Measurements from ENCODE around the gene CDH16.
"Not testable (repeated sequence)": the region's sequence is repeated elsewhere in the genome, so short reads cannot be mapped to it uniquely, and the experiment has no call there.

The CDH16 gene

DNA sequence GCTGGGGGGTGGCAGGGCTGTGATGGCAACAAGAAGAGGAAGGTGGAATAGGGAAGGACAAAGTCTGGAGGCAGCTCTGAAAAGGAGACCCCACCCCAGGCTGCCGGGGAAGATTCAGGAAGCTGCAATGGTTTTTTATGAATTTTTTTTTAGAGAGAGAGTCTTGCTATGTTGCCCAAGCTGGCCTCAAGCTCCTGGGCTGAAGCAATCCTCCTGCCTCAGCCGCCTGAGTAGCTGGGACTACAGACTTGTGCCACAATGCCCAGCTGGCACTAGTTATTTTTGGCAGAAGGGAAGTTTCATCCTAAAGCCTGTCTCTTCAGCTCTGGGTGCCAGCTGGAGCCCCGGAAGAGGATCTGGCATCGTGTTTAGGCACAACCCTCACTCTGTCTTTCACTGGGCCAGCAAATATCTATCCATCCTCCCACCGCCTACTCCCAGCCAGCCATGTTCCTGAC lies 41.0 kb upstream of the CDH16 start:
- no peak for DNase-seq (ENCODE audit: low read depth)
- no peak overlapping the region for H3K4me3 ChIP-seq (ENCODE audit: control insufficient read depth, low read depth, low read length)
- TF ChIP-seq, protein P1, sequence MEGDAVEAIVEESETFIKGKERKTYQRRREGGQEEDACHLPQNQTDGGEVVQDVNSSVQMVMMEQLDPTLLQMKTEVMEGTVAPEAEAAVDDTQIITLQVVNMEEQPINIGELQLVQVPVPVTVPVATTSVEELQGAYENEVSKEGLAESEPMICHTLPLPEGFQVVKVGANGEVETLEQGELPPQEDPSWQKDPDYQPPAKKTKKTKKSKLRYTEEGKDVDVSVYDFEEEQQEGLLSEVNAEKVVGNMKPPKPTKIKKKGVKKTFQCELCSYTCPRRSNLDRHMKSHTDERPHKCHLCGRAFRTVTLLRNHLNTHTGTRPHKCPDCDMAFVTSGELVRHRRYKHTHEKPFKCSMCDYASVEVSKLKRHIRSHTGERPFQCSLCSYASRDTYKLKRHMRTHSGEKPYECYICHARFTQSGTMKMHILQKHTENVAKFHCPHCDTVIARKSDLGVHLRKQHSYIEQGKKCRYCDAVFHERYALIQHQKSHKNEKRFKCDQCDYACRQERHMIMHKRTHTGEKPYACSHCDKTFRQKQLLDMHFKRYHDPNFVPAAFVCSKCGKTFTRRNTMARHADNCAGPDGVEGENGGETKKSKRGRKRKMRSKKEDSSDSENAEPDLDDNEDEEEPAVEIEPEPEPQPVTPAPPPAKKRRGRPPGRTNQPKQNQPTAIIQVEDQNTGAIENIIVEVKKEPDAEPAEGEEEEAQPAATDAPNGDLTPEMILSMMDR (conservative IDR thresholded peaks at IDR 0.05; ENCODE audit: control insufficient read depth, insufficient read depth, low read depth, low read length): no peak

DNA sequence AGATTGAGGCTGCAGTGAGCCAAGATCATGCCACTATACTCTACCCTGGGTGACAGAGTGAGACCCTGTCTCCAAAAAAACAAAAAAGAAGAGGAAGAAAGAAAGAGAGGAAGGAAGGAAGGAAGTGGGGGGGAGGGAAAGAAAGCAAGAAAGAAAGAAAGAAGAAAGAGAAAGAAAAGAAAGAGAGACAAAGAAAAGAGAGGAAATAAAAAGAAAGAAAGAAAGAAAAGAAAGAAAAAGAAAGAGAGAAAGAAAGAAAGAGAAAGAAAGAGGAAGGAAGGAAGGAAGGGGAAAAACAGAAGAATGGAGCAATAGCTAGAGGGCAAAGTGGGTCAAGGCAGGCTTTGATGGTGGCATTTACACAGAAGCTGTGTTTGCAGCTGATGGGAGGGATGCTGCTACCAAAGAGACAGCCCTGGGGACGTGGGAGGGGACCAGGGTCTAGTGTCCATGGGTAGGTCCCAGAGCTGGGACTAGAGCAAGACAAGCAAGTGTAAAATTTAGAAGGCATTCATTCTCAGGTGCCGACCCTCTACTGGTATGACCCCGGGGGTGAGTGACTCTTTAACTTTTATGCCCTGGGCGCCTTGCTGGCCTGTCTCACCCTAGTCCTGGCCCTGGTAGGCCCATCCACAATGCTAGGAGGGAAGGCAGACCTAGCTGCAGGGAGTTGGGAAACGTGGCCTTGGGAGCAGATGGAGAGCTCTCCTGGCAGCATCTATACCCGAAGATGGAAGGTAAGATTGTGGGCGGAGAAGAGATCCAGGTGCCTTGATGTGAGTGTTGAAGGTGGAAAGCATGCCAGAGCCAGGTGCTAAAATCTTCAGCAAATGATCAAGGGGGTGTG lies 40.4 kb upstream of the CDH16 start:
- TF ChIP-seq, protein P1 (conservative IDR thresholded peaks at IDR 0.05; ENCODE audit: control insufficient read depth, insufficient read depth, low read depth, low read length): no peak
- no peak for DNase-seq (ENCODE audit: low read depth)
- H3K4me3 ChIP-seq (ENCODE audit: control insufficient read depth, low read depth, low read length): no peak overlapping the region

DNA sequence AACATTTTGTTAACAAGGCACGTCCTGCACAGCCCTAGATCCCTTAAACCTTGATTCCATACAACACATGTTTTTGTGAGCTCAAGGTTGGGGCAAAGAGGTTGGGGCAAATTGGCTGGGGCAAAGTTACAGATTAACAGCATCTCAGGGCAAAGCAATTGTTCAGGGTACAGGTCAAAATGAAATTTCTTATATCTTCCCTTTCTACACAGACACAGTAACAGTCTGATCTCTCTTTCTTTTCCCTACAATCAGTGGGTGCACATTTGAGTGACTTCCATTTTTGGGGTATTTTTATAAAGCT lies 37.4 kb upstream of the CDH16 start:
- DNase-seq (ENCODE audit: low read depth); H3K4me3 ChIP-seq (ENCODE audit: control insufficient read depth, low read depth, low read length): not testable (repeated sequence)

DNA sequence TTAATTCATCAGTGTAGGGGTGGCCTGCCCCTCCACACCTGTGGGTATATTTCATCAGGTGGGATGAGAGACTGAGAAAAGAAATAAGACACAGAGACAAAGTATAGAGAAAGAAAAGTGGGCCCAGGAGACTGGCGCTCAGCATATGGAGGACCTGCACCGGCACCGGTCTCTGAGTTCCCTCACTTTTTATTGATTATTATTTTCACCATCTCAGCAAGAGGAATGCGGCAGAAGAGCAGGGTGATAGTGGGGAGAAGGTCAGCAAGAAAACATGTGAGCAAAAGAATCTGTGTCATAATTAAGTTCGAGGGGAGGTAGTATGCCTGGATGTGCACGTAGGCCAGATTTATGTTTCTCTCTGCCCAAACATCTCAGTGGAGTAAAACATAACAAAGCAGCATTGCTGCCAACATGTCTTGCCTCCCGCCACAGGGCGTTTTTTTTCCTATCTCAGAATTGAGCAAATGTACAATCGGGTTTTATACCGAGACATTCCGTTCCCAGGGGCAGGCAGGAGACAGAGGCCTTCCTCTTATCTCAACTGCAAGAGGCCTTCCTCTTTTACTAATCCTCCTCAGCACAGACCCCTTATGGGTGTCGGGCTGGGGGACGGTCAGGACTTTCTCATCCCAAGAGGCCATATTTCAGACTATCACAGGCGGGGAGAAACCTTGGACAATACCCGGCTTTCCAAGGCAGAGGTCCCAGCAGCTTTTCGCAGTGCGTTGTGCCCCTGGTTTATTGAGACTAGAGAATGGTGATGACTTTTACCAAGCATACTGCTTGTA lies 36.9 kb upstream of the CDH16 start:
- H3K4me3 ChIP-seq (ENCODE audit: control insufficient read depth, low read depth, low read length); DNase-seq (ENCODE audit: low read depth): not testable (repeated sequence)

DNA sequence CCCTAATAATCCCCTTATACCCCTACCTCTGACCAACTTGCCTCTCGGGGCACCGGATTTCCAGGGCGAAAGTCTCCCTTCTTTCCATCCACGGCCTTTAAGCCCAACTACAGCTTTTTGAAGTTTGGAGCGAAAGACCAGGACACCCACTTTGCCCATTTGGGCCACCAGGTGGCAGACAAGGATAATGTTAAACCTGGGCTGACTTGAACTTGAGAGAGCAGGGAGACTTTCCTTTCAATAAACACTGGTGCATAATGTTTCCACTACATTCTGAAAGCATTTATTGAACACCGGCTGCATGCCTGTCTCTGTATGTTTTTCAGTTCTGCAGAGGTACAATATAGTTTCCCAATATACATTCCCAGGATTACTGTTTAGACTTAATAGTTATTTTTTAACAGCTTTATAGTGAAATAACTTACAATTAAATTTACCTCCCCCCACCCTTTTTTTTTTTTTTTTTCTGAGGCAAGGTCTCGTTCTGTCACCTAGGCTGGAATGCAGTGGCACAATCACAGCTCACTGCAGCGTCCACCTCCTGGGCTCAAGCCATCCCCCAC lies 35.5 kb upstream of the CDH16 start:
- no peak overlapping the region for H3K4me3 ChIP-seq (ENCODE audit: control insufficient read depth, low read depth, low read length)
- TF ChIP-seq, protein P1 (conservative IDR thresholded peaks at IDR 0.05; ENCODE audit: control insufficient read depth, insufficient read depth, low read depth, low read length): peak; percentile 91
- DNase-seq (ENCODE audit: low read depth): peak; percentile 75

DNA sequence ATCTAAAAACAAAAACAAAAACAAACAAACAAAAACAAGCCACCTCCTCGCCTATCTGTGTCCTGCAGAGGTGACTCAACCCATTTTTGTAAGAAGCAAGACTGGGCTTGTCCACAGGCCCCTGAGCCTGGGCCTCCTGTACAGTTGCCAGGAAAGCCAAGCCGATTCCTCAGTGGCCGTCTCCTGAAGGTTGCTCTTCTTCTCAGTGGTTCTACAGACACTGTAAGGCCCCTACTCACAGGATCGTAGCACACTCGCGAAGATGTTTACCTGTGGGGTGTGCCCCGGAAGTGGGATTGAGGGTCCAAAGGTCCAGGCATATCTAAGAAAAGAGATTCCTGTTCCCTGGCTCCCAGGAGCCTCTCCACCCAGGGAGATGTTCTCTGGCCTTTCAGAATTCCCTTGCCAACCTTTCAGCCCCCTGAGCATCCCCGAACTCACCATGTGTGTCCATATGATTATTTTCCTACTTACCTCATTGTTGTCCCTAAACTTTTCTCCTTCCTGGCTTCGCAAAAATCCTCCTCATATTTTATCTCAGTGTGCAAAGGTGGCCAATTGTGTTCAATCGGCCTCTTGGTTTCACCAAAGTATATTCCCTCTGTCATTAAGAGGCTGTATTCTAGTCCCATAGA lies 34.9 kb upstream of the CDH16 start:
- DNase-seq (ENCODE audit: low read depth): no peak
- TF ChIP-seq, protein P1 (conservative IDR thresholded peaks at IDR 0.05; ENCODE audit: control insufficient read depth, insufficient read depth, low read depth, low read length): no peak
- H3K4me3 ChIP-seq (ENCODE audit: control insufficient read depth, low read depth, low read length): no peak overlapping the region

DNA sequence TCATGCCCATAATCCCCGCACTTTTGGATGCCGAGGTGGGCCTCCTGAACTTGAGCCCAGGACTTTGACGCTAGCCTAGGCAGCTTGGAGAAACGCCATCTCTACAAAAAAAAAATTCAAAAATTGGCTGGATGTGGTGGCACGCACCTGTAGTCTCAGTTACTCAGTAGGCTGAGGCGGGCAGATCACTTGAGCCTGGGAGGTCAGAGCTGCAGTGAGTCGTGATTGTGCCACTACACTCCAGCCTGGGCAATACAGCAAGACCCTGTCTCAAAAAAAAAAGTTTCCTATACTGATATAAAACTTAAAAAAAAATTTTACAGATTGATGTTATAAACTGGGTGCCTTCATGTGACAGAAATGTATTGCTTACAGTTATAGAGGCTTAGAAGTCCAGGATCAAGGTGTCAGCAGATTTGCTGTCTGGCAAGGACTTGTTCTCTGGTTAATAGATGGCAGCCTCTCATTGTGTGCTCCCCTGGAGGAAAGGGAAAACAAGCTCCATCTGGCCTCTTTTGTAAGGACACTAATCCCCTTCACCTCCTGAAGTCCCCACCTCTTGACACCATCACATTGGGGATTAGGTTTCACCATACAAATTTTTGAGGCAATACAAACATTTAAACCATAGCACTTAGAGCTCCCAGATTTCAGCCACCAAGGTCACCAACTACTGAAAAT lies 33.9 kb upstream of the CDH16 start:
- H3K4me3 ChIP-seq (ENCODE audit: control insufficient read depth, low read depth, low read length): no peak overlapping the region
- DNase-seq (ENCODE audit: low read depth): no peak
- TF ChIP-seq, protein P1 (conservative IDR thresholded peaks at IDR 0.05; ENCODE audit: control insufficient read depth, insufficient read depth, low read depth, low read length): no peak
